ENCODE data around the gene PCGF3.

GRCh38 chr4:760616-761015 is 55.0 kb downstream of the PCGF3 start:
- TF ChIP-seq EZH2 (IDR thresholded peaks at IDR 0.05; ENCODE audit: insufficient read depth, poor library complexity, severe bottlenecking): no peak
- no peak for TF ChIP-seq EZH2phosphoT487 (IDR thresholded peaks at IDR 0.05; ENCODE audit: insufficient read depth, low read depth)

Measured in GM23248 (cell line).